ENCODE data around the gene GPR156. TPM values are rescaled to one million over a fixed set of nuclear protein-coding genes. Genes with fewer than 3 reads are reported as not detected.

Gene GPR156
- total RNA-seq, 1 donor from 2014 or later = 1.4 TPM

- no peak for DNase-seq (ENCODE audit: low read depth)
- no peak overlapping the region for H3K4me3 ChIP-seq (ENCODE audit: low read depth, low read length)
- TF ChIP-seq CTCF (conservative IDR thresholded peaks at IDR 0.05; ENCODE audit: low read depth, low read length) = no peak
These were observed 70.8 kb downstream of the GPR156 start for GRCh38 chr3:120214176-120214575.

GRCh38 chr3:120212505-120212904 lies 72.5 kb downstream of the GPR156 start:
- DNase-seq (ENCODE audit: low read depth) = no peak
- H3K4me3 ChIP-seq (ENCODE audit: low read depth, low read length) = no peak overlapping the region
- TF ChIP-seq CTCF (conservative IDR thresholded peaks at IDR 0.05; ENCODE audit: low read depth, low read length) = no peak

- TF ChIP-seq CTCF (conservative IDR thresholded peaks at IDR 0.05; ENCODE audit: low read depth, low read length) = no peak
- no peak overlapping the region for H3K4me3 ChIP-seq (ENCODE audit: low read depth, low read length)
- DNase-seq (ENCODE audit: low read depth) = no peak
These were observed 75.6 kb downstream of the GPR156 start for GRCh38 chr3:120209425-120209824.

- no peak for DNase-seq (ENCODE audit: low read depth)
- no peak overlapping the region for H3K4me3 ChIP-seq (ENCODE audit: low read depth, low read length)
- no peak for TF ChIP-seq CTCF (conservative IDR thresholded peaks at IDR 0.05; ENCODE audit: low read depth, low read length)
These were observed 80.7 kb downstream of the GPR156 start for GRCh38 chr3:120204338-120204737.

GRCh38 chr3:120203621-120204020 lies 81.4 kb downstream of the GPR156 start:
- no peak overlapping the region for H3K4me3 ChIP-seq (ENCODE audit: low read depth, low read length)
- TF ChIP-seq CTCF (conservative IDR thresholded peaks at IDR 0.05; ENCODE audit: low read depth, low read length) = no peak

GRCh38 chr3:120203016-120203415 lies 82.0 kb downstream of the GPR156 start:
- no peak overlapping the region for H3K4me3 ChIP-seq (ENCODE audit: low read depth, low read length)
- no peak for TF ChIP-seq CTCF (conservative IDR thresholded peaks at IDR 0.05; ENCODE audit: low read depth, low read length)
- DNase-seq (ENCODE audit: low read depth) = no peak

More at GRCh38 chr3:120203621-120204020, 81.4 kb downstream of the GPR156 start:
- DNase-seq (ENCODE audit: low read depth) = no peak

GRCh38 chr3:120202363-120202762 lies 82.7 kb downstream of the GPR156 start:
- no peak overlapping the region for H3K4me3 ChIP-seq (ENCODE audit: low read depth, low read length)
- DNase-seq (ENCODE audit: low read depth) = no peak
- no peak for TF ChIP-seq CTCF (conservative IDR thresholded peaks at IDR 0.05; ENCODE audit: low read depth, low read length)

Data from epithelial cell of proximal tubule (primary cell).